GM19193 (cell line): Measurements from ENCODE around the gene IRF5.

Experiments
- POLR2A ChIP-seq: IDR thresholded peaks from 4 replicates; pipeline ENCODE4 v1.6.1; 2011; ENCODE audit not compliant: insufficient read depth, insufficient read length; ENCODE audit errors: extremely low read depth

IRF5 gene

GRCh38 chr7:128937647-128938543 lies at the start of gene IRF5:
Gene IRF5, plus strand, starts transcription at chr7:128937927. Its CDS starts 4,155 bp downstream, at chr7:128942082.
- peak; percentile 72 for TF ChIP-seq POLR2A

- no peak for TF ChIP-seq POLR2A
Observed at GRCh38 chr7:128888039-128888755, 49.5 kb upstream of the IRF5 start.

- no peak for TF ChIP-seq POLR2A
Observed at GRCh38 chr7:128888756-128889095, 49.0 kb upstream of the IRF5 start.

- TF ChIP-seq POLR2A, result no peak
Observed at GRCh38 chr7:128889121-128889520, 48.6 kb upstream of the IRF5 start.

GRCh38 chr7:128890306-128891109 lies 47.2 kb upstream of the IRF5 start:
- no peak for TF ChIP-seq POLR2A

- no peak for TF ChIP-seq POLR2A
Observed at GRCh38 chr7:128891110-128891941, 46.4 kb upstream of the IRF5 start.

GRCh38 chr7:128891942-128892269 lies 45.8 kb upstream of the IRF5 start:
- TF ChIP-seq POLR2A, result no peak

GRCh38 chr7:128892521-128893250 lies 45.0 kb upstream of the IRF5 start:
- TF ChIP-seq POLR2A, result no peak

GRCh38 chr7:128893251-128894100 lies 44.3 kb upstream of the IRF5 start:
- no peak for TF ChIP-seq POLR2A

- no peak for TF ChIP-seq POLR2A
Observed at GRCh38 chr7:128894101-128894440, 43.7 kb upstream of the IRF5 start.

- TF ChIP-seq POLR2A, result no peak
Observed at GRCh38 chr7:128895320-128895719, 42.4 kb upstream of the IRF5 start.

GRCh38 chr7:128899392-128899791 lies 38.3 kb upstream of the IRF5 start:
- no peak for TF ChIP-seq POLR2A

- TF ChIP-seq POLR2A, result no peak
Observed at GRCh38 chr7:128900237-128900636, 37.5 kb upstream of the IRF5 start.

GRCh38 chr7:128902761-128903585 lies 34.8 kb upstream of the IRF5 start:
- TF ChIP-seq POLR2A, result no peak
